ENCODE results near the gene FOSL2.

DNA sequence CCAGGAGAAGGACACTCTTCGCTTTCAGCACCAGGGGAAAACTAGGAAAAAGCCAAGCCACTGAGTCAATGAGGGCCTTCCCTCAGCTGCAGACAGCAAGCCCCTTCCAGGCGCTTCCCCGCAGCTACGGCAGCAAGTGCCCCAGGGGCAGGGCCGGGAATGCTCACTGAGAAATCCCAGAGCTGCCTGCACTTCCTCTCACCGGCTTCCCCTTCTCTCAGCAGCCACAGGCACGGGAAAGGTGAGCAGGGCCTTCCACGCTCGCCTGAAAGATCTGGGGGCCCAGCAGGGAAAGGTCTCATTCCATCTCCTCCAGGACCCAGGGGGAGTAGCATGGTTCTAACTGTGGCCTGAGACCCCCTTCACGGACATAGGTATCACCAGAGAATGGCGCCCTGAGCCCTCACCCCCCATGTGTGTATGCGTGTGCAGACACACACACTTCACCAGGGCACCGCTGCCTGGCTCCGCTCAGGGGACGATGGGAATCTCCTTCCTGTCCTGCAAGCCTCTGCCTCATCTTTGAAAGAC lies 29.6 kb upstream of the FOSL2 start:
- TF ChIP-seq, protein P1, sequence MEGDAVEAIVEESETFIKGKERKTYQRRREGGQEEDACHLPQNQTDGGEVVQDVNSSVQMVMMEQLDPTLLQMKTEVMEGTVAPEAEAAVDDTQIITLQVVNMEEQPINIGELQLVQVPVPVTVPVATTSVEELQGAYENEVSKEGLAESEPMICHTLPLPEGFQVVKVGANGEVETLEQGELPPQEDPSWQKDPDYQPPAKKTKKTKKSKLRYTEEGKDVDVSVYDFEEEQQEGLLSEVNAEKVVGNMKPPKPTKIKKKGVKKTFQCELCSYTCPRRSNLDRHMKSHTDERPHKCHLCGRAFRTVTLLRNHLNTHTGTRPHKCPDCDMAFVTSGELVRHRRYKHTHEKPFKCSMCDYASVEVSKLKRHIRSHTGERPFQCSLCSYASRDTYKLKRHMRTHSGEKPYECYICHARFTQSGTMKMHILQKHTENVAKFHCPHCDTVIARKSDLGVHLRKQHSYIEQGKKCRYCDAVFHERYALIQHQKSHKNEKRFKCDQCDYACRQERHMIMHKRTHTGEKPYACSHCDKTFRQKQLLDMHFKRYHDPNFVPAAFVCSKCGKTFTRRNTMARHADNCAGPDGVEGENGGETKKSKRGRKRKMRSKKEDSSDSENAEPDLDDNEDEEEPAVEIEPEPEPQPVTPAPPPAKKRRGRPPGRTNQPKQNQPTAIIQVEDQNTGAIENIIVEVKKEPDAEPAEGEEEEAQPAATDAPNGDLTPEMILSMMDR (IDR thresholded peaks at IDR 0.05 in 8 of 11, conservative IDR thresholded peaks at IDR 0.05 in 3 of 11), result no peak
- TF ChIP-seq POLR2AphosphoS5 (IDR thresholded peaks at IDR 0.05), result no peak

Measured in spleen (tissue), 7 donors.